HAP-1 (cell line): ENCODE data around the gene SYCP2.

Source experiments
- DNase-seq, 2 experiments: peaks; one replicate each; pipeline ENCODE4 v3.0.0-alpha.2; 2016 to 2020; ENCODE audit warnings: low spot score in 2 of 2
- H3K27me3 ChIP-seq: fragments of 250-450 bp; sonication (Bioruptor Pico); 2 replicates; pipeline ENCODE4 v1.5.1; 2020; ENCODE audit warnings: low read depth, mild to moderate bottlenecking, moderate library complexity
- H3K36me3 ChIP-seq: fragments of 250-450 bp; sonication (Bioruptor Pico); replicated peaks from 2 replicates; pipeline ENCODE4 v1.5.1; 2020; ENCODE audit warnings: mild to moderate bottlenecking
- H3K4me1 ChIP-seq: fragments of 250-450 bp; sonication (Bioruptor Pico); 2 replicates; pipeline ENCODE4 v1.5.1; 2020; ENCODE audit warnings: mild to moderate bottlenecking
- H3K4me3 ChIP-seq: fragments of 250-450 bp; sonication (Bioruptor Pico); 2 replicates; pipeline ENCODE4 v1.5.1; 2020; ENCODE audit warnings: mild to moderate bottlenecking, moderate library complexity
- H3K9me3 ChIP-seq: fragments of 250-450 bp; sonication (Bioruptor Pico); 2 replicates; pipeline ENCODE4 v1.5.1; 2020; ENCODE audit warnings: mild to moderate bottlenecking, moderate library complexity
- in situ Hi-C: fragments of 300-500 bp; cut with MboI; formaldehyde crosslinking; loops from 3 replicates; pipeline ENCODE4 v1.14.3; 2020; ENCODE audit warnings: low sequenced_read_pairs, inconsistent platforms, mixed read lengths

SYCP2 gene

DNA sequence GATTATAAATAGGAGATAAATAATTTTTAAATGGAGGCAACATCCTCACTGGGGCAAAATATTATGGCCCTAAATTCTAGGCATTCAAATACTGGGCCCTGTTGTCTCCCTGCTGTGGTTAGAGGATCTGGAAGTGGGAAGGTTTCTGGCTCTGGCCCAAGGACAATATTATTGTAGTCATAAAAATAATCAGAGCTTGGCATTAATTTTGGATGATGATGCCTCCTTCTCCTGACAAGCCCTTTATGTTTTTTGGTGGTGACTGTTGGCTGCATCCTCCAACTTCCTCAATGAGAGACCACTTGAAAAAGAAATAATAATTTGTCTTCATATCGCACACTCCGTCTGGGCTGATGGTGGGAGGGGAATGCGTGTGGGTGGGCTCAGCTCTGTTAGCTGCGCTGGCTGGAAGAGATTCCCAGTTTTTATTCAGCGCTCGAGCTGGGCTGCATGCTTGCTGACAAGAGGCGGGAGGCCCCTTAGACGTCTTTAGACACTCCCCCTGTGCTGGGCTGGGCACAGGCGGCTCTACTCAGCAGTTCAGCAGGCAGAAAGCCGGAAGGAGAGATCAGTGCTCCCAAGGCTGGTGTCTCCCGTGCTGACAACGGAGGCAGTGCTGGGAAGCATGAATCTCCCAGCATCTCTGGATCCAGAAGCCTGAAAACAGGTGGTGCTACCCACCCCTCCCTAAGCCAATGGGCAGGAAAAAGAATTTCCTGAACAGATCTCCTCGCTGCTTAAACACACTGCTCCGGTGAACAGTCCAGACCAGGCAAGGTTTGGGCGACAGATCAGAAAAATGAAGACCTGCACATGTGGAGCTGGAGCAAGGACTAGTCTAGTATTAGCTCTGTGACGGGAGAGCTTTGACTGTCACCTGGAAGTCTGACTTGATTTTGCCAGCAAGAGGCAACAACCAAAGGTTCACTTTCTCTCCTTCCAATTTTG lies 97.7 kb downstream of the SYCP2 start:
- no peaks in the 10 kb centered on the region for H3K4me1 ChIP-seq
- no peak overlapping the region for H3K4me3 ChIP-seq
- no peaks in the 10 kb centered on the region for H3K36me3 ChIP-seq
- in situ Hi-C loops = no loop called here
- no peaks in the 10 kb centered on the region for H3K9me3 ChIP-seq
- peaks cover 7% of the 10 kb centered on the region for H3K27me3 ChIP-seq
- peak in 1 of 2 experiments; percentile 53 for DNase-seq

DNA sequence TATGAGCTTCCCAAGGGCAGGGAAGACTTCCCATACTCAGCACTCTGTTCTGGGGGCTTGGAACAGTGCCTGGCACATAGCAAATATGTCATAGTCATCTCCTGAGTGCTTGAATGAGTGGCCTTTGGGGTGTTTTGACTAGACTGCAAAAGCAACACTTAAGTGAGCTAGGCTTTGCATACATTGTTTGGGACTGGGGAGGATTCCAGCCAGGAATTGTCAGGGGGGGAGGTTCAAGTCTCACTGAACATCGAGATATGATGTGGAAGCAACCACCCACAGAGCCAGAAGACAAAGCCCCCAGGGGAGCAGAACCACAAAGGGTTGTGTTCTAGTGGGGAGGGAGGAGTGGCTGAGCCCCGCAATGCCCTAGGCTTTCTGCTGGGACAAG lies 98.4 kb downstream of the SYCP2 start:
- Histone ChIP-seq H3K36me3 (no peaks in the 10 kb centered on the region), H3K27me3 (peaks cover 7% of the 10 kb centered on the region)

GRCh38 chr20:59832406-59833363 lies 100.8 kb downstream of the SYCP2 start:
- DNase-seq = no peak
- peaks cover 7% of the 10 kb centered on the region for H3K27me3 ChIP-seq
- H3K9me3 ChIP-seq = no peaks in the 10 kb centered on the region
- H3K4me1 ChIP-seq = no peaks in the 10 kb centered on the region
- no peak overlapping the region for H3K4me3 ChIP-seq
- no peaks in the 10 kb centered on the region for H3K36me3 ChIP-seq
- in situ Hi-C loops = no loop called here

More for the DNA sequence above, 98.4 kb downstream of the SYCP2 start:
- in situ Hi-C loops = no loop called here
- H3K9me3 ChIP-seq = no peaks in the 10 kb centered on the region
- no peaks in the 10 kb centered on the region for H3K4me1 ChIP-seq
- H3K4me3 ChIP-seq = no peak overlapping the region
- DNase-seq = no peak

DNA sequence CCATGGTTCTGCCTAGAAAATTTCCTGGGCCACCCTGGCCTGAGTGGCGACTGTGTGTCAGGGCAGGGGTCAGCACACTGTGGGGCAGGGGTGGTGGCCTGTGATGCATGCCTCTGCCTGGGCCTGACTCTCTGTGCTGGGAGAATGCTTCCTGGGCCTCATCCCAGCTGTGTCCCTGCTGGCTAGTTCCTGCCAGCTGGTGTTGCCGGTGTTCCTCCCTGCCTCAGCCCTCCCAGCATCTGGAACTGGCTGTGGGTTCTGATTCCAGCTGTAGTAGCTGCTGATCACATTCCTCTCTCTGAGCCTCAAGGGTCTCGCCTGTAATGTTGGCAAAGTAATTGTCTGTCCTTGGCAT lies 101.5 kb downstream of the SYCP2 start:
- Histone ChIP-seq H3K36me3 (no peaks in the 10 kb centered on the region), H3K4me1 (no peaks in the 10 kb centered on the region), H3K9me3 (no peaks in the 10 kb centered on the region), H3K4me3 (no peak overlapping the region), H3K27me3 (peaks cover 2% of the 10 kb centered on the region)
- in situ Hi-C loops = no loop called here
- DNase-seq = no peak

DNA sequence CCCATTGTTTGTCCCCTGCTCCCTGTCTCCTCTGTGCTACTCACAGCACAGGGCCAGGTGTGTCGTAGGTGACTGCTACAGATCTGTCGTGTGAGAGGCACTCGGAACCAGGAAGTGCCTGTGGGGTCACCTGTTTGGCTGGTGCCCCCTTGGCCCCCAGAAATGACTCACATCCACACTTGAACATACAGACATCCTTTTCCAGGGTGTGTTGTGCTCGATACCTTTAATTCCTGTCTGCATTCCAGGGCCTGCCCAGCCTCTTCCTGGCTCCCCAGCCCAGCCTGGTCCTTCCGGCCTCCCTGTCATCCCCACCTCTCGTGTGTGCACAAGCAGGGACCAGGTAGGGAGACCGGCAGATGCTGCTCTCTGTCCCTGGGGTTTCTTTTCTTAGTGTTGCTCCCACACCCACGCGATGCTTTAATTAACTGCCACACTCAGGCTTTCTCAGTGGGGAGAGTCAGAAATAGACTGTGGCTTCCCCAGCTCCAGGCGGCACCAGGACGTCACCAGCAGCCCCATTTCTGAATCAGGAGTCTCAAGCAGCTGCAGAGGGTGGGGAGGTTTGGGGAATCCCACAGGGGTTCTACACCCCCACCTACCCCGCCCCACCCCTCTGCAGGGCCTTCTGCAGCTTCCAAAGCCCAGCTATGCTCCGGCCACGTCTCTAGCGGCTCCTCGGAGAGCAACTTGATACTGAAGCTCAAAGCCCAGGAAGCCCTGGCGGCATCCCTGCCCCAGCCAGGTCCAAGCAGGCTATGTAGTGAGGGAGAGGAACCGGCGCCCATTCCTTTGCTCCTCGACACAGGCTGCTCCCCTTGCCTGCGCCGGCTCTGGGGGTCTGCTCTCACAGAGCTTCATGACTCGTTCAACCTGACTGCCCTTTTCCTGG lies 102.2 kb downstream of the SYCP2 start:
- no peak for DNase-seq
- Histone ChIP-seq H3K27me3 (no peaks in the 10 kb centered on the region; the same call in 1 of the 2 replicates), H3K9me3 (no peaks in the 10 kb centered on the region), H3K36me3 (no peaks in the 10 kb centered on the region), H3K4me3 (no peak overlapping the region), H3K4me1 (no peaks in the 10 kb centered on the region)
- in situ Hi-C loops = no loop called here

- Histone ChIP-seq H3K27me3 (no peaks in the 10 kb centered on the region), H3K9me3 (no peaks in the 10 kb centered on the region), H3K4me3 (no peak overlapping the region), H3K36me3 (no peaks in the 10 kb centered on the region), H3K4me1 (no peaks in the 10 kb centered on the region)
- no peak for DNase-seq
- in situ Hi-C loops = no loop called here
Measured at GRCh38 chr20:59830665-59831023, 102.8 kb downstream of the SYCP2 start.

DNA sequence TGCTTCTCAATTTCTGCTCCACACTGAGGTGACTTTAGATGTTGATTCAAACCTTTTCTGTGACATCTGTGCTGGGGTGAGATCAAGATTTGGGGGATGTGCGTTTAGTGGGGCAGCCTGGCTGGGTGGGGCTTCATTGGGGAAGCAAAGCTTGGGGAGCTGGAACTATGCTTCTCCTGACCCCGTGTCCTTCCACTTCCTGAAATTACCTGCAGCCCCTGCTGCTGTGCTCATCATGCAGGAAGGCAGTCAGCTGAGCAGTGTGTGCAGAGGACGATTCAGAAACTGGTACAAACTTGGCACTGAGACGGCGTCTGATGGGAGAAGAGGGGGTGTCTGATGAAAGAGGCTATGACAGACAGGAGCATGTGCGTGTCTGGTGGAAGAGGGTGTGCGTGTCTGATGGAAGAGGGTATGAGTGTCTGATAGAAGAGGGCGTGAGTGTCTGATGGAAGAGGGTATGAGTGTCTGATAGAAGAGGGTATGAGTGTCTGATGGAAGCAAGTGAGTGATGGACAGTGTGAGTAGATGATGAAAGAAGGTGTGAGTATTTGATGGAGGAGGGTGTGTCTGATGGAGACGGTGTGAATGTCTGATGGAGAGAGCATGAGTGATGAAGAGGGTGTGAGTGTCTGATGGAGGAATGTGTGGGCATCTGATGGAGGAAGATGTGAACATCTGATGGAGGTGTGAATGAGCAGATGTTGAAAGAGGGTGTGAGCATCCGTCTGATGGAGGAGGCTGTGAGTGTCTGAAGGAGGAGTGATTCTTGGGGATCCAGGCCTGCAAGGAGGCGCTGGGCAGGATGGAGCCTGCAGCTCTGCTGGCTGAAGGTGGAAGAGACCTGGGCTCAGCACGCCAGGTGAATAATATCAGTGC lies 103.4 kb downstream of the SYCP2 start:
- in situ Hi-C loops = no loop called here
- H3K4me3 ChIP-seq = no peak overlapping the region
- no peak for DNase-seq
- H3K9me3 ChIP-seq = no peaks in the 10 kb centered on the region
- H3K4me1 ChIP-seq = no peaks in the 10 kb centered on the region
- no peaks in the 10 kb centered on the region for H3K27me3 ChIP-seq
- H3K36me3 ChIP-seq = no peaks in the 10 kb centered on the region

DNA sequence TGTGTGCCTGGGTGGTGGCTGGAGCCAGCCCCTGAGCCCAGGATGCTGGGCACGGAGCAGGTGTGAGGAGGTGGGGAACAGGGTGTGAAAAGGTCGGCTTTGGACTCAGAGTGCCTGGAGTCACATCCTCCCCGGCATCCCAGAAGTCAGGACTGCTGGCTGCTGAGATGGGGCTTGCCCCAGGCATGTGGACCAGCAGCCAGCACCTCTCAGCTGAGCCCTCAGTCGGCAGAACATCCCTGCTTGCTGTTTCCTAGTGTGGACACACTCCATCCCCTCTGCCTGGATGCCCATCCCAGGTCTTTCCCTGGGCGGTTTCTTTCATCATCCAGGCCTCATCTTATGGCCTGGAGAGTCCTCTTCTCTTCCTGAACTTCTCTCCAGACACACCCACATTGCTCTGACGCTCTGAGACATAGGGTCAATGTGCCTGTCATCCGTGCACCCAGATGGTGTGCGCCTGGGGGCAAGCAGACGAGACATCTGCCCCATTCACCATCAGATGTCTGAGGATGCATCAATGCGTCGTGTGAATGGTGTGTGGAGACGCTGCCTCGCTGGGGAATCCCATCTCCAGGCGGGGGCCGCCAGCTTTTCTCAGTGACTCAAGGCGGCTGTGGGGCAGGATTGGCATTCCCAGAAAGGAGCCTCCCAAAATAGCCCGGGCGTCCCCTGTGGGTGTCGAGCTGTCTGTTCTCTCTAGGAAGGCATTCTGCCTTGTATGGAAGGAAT lies 104.2 kb downstream of the SYCP2 start:
- H3K27me3 ChIP-seq = no peaks in the 10 kb centered on the region

GRCh38 chr20:59828125-59829053 lies 105.0 kb downstream of the SYCP2 start:
- H3K27me3 ChIP-seq = no peaks in the 10 kb centered on the region
- H3K36me3 ChIP-seq = no peaks in the 10 kb centered on the region
- DNase-seq = no peak

More for the DNA sequence above, 104.2 kb downstream of the SYCP2 start:
- H3K9me3 ChIP-seq = no peaks in the 10 kb centered on the region
- H3K36me3 ChIP-seq = no peaks in the 10 kb centered on the region
- no peak for DNase-seq
- no peak overlapping the region for H3K4me3 ChIP-seq
- in situ Hi-C loops = no loop called here
- no peaks in the 10 kb centered on the region for H3K4me1 ChIP-seq

DNA sequence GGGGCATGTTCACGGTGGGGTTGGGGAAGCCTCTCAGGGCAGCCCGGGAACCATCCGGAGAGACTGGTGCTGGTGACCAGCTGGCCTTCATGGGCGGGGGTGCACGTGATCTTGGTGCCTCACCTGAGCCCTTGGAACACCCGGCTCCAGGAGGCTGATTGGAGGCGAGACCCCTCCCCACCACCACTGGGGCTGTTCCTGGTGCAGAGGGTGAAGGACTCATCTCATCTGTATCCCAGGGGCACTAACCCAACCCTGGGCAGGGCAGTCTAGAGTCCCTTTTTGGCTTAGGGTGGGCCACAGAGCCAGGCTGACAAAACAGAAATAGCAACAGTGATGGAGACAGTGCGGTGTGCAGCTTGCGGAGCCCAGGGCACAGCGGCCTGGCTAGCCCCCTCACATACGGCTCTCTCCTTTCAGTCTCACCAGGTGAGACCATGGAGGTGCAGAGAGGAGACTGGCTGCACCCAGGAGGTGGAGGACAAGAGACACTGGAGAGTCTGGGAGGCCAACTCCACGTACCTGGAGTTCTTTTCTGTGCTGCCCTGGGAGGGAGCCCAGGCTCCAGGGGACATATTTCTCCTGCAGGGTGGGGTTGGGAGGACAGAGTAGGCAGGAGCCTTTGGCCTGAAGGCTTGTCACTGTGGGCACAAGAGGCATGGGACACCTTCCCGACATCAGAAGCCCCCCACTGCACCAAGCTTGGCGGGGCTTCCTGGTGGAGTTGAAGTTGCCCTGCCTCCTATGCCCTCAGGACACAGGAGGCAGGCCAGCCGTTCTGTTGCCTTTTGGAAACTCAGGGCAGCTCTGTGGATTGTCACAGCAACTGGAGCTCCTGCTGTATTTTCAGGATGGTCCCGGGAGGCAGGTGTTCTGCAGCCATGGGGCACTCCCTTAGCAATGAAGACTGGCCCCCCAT lies 106.0 kb downstream of the SYCP2 start:
- Histone ChIP-seq H3K27me3 (no peaks in the 10 kb centered on the region), H3K4me3 (no peak overlapping the region), H3K4me1 (no peaks in the 10 kb centered on the region), H3K36me3 (no peaks in the 10 kb centered on the region), H3K9me3 (no peaks in the 10 kb centered on the region)
- in situ Hi-C loops = no loop called here
- DNase-seq = no peak

More at GRCh38 chr20:59828125-59829053, 105.0 kb downstream of the SYCP2 start:
- H3K4me3 ChIP-seq = no peak overlapping the region
- no peaks in the 10 kb centered on the region for H3K4me1 ChIP-seq
- in situ Hi-C loops = no loop called here
- H3K9me3 ChIP-seq = no peaks in the 10 kb centered on the region
